GM21526 (cell line): ENCODE data around the gene ZNF146.
"Not testable (repeated sequence)": the region's sequence is repeated elsewhere in the genome, so short reads cannot be mapped to it uniquely, and the experiment has no call there.

ENCODE experiments used
- ATAC-seq: cut with Tn5 transposase; IDR thresholded peaks from one replicate; pipeline ENCODE4 v1.9.1; 2021; ENCODE audit warnings: moderate library complexity; ENCODE audit not compliant: unreplicated experiment, low FRiP score

The ZNF146 gene

DNA sequence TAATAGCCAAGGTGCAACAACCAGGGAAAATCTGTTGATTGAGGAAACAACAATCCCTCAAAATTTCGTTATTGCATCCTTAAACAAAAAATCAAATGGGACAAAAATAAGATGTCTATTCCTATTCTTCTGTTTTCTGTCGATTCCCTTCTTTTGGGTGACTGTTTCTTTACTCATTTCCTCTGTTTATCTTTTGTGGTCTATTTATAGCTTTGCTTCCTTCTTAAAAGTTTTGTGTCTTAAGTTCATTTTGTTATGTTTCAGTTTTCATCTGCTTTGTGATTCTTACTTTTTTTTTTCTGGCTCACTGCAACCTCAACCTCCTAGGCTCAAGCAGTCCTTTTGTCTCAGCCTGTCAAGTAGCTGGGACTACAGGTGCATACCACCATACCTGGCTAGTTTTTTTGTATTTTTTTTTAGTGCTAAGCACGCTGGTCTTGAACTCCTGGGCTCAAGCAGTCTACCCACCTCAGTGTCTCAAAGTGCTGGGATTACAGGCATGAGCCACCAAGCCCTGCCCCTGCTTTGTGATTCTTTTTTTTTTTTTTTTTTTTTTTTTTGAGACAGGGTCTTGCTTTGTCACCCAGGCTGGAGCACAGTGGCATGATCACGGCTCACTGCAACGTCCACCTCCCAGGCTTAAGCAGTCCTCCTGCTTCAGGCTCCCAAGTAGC, 10.4 kb downstream of the ZNF146 start:
- no peak for ATAC-seq

DNA sequence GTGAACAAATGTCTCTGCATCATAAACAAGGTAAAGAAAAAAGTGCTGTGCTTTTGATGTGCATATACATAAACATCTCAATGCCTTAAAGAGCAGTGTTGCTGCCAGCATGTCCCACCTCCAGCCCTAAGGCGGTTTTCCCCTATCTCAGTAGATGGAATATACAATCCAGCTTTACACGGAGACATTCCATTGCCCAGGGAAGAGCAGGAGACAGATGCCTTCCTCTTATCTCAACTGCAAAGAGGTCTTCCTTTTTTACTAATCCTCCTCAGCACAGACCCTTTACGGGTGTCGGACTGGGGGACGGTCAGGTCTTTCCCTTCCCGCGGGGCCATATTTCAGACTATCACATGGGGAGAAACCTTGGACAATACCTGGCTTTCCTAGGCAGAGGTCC, 18.7 kb downstream of the ZNF146 start:
- not testable (repeated sequence) for ATAC-seq

DNA sequence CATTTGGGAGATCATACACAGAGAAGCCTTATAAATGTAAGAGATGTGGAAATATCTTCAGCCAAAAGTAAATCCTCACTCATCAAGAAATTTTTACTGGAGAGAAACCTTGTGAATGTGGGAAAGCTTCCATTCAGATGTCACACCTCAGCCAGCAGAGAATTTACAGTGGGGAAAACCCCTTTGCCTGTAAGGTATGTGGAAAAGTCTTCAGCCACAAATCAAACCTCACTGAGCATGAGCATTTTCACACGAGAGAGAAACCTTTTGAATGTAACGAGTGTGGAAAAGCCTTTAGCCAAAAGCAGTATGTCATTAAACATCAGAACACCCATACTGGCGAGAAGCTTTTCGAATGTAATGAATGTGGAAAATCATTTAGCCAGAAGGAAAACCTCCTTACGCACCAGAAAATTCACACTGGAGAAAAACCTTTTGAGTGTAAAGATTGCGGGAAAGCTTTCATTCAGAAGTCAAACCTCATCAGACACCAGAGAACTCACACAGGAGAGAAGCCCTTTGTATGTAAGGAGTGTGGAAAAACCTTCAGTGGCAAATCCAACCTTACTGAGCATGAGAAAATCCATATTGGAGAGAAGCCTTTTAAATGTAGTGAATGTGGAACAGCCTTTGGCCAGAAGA, 21.5 kb downstream of the ZNF146 start:
- ATAC-seq, result no peak

DNA sequence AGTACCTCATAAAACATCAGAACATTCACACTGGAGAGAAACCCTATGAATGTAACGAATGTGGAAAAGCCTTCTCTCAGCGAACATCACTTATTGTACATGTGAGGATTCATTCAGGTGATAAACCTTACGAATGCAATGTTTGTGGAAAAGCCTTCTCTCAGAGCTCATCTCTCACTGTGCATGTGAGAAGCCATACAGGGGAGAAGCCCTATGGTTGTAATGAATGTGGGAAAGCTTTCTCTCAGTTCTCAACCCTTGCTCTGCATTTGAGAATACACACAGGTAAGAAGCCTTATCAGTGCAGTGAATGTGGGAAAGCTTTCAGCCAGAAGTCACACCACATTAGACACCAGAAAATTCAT, 22.0 kb downstream of the ZNF146 start:
- no peak for ATAC-seq

DNA sequence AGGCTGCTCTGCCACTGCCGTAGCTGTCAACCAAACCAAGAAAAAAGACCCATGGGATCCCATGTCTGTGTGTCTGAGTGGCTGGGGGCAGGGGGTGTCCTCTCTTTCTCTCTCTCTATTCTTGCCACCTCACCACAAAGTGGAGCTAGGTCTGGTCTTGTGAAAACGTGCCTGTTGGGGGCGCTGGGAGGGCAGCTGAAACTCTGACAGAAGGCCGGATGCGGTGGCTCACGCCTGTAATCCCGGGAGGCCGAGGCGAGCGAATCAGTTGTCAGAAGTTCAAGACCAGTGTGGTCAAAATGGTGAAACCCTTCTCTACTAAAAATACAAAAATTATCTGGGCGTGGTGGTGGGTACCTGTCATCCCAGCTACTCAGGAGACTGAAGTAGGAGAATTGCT, 29.2 kb downstream of the ZNF146 start:
- no peak for ATAC-seq

DNA sequence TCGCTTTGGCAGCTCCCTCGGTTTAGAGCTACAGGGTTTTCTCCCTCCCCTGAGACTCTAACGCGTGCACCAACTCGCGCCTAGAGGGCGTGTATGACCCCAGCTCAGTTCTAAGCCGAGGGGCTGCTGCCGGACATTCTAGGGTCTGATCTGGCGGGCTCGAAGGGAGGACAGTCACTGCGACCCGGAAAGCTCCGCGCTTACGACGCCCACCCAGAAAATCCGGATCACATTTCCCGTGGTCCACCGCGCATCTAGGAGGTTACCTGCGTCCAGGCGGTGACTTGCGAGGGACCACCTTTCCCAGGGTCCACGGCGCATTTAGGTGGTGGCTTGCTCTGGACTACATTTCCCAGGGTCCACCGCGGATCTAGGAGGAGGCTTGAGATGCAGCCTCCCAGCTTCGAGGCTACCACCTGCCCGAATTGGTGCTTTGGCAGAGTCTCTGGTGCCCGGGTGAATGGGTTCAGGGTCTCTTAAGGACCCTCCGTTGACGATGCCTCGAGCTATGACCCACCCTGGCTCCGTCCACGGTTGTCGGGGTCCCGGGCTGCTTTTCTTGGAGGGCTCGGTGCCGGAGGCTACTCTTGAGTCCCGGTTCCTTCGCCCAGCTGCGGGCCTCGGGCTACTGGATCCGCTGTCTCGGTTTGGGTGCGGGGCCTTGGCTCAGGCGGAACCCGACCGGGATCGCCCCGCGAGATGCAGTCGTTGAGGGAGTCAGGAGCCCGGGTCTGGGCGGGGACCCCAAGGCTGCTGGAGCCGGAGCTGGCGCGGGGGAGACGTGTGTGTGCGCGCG, 30.5 kb downstream of the ZNF146 start:
- no peak for ATAC-seq

DNA sequence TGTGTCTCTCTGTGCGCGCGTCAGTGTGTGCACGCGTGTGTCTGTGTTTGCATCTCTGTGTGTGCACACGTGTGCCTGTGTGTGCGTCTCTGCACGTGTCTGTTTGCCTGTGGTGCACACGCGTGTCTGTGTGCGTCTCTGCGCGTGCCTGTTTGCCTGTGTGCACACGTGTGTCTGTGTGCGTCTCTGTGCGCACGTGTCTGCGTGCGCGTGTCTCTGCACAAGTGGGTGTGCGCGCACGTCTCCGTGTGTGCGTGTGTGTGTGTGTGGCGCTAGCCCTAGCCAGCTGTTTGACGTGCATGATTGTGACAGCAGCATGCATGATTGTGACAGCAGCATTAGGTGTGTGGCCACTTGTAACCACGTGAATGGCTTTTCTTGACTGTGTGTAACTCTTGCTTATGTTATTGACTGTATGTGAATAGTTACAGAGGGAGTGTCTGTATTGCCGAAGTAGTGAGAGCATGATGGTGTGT, 31.1 kb downstream of the ZNF146 start:
- ATAC-seq, result no peak

DNA sequence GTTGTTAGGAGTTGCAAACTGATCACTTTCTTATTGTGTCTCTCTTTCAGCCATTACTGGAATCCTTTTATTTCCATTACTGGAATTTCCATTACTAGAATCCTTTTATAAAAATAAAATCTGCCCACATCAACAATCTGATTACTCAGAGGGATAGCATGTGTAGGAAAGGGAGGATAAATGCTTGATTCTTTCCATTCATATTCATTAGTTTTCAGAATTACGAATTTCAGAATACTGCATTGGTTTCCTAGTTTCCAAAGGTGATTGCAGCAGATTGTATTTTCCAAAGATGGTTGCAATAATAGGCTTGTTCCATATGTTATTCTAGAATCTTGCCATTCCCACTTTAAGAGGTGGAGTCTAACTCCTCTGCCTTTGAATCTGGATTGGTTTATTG, 37.1 kb downstream of the ZNF146 start:
- ATAC-seq, result no peak

DNA sequence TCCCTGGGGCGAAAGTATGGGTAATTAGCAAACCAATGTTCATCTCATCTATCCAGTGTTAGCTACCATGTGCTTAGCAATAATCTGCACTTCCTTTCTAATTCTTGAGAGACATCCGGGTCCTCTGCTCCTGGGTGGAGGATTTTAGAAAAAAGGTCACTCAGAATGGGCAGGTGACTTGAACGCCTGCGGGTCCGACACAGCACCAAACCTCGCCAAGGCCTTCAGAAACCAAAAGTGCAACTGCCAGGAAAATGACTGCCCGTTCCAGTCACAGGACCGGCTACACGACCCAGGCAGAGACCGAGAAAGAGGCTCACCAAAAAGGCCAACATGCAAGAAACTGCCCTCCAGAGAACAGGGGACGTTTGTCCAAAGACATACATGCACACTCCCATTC, 39.9 kb downstream of the ZNF146 start:
- ATAC-seq, result no peak

DNA sequence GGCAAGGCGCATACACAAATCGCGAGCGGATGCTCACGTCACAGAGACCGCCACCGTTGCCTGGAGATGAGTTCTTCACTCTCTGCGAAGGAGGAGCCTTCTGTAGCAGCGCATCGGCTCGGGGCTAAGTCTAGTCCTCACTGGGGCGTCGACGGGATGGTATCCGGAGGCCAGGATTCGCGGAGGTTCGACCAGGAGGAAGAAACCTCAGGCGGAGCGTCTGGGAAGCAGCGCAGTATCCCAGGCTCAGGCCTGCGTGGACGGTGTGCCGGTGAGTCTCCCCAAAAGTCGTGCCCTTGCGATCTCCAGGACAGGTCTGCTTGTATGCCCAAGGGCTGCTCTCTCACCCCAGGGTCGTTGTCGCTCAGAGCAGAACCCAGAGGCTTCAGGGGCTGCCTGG, 40.4 kb downstream of the ZNF146 start:
- ATAC-seq, result no peak

DNA sequence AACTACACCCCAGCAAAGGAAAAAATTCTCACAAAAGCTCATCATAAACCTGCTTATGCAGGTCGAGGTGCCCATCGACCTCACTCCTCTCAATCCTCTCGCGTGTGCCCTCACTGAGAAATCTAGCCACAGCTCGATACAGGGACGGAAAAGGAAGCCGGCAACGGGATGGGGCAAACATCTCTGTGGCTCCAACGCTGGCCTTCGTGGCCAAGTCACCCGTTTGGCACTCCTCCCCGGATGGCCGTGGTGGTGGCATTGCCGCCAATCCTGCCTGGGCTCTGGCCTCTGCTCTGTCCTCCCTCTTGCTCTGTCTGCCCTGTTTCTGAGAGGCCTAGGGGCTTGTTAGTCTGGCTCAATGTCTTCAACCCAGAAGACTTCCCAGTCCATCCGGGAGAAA, 41.2 kb downstream of the ZNF146 start:
- no peak for ATAC-seq

DNA sequence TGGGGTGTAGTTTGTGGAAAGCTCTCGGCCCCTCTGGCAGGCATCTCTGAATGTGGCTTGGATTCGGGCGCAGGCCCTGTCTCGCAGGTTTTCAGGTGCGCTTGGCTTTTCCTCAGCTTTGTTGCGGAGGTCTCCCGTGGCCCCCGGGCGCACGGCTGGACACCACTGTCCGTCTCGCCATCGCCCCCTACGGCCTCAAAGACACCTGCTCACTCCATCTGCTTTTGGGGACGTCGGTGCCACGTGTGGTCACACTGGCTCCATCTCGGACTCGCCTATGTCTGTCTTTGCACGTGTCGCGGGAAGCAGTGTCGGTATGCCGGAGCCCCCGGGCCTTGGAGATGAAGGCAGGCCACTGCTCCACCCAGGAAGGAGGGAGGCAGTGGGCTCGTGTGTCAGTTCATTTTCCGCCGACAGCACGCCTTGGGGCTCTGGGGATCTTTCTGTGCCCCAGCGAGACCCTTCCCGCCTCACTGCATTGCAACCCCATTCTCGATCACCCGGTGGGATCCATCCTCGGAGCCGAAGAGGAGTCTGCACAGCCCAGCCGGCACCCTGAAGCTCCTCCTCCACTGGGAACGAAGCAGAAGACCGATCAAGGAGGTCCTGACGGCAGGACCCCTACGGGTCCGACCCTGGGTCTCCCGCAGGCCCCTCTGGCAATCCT, 42.1 kb downstream of the ZNF146 start:
- ATAC-seq, result no peak

DNA sequence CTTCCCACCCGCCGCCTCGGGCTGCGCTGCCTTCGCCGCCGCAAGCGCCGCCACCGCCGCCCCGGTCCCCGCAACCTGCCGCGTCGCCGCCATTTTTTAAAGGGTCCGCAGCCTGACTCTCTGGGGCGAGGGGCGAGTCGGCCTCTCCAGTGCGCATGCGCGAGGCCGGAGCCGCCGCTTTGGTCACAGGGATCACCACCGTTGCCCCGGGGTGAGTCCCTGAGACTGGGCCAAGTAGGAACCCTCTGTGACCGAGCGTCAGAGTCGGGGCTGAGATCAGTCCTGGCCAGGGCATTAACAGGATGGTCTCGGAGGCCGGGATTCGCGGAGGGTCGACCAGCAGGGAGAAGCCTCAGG, 42.6 kb downstream of the ZNF146 start:
- no peak for ATAC-seq

DNA sequence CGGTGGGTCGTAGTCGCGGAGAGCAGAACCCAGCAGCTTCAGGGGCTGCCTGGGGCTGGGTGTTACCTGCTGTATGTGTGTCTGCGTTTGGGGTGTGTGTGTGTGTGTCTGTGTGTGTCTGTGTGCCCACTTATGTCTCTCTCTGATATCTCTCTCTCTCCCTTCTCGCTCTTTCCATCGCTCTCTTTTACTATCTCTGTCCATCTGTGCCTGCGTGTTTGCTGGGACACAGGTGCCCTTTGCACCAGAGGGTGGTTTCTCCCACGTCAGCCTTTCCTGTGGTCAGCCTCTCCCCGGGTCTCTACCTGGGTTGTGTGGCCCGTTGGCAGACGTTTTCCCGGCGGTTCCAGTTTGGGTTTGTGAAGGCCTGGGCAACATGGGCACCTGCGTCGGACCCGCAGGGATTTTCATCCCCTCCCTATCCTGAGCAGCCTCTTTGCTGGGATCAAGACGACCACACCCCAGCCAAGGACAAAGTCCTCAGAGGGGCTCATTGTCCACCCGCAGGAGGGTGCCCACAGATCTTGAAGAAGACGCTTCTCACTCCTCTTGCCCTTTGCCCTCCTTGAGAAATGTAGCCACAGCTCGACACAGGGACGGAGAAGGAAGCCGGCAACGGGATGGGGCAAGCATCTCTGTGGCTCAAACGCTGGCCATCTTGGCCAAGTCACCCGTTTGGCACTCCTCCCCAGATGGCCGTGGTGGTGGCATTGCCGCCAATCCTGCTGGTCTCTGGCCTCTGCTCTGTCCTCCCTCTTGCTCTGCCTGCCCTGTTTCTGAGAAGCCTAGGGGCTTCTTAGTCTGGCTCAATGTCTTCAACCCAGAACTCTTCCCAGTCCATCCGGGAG, 43.3 kb downstream of the ZNF146 start:
- no peak for ATAC-seq

DNA sequence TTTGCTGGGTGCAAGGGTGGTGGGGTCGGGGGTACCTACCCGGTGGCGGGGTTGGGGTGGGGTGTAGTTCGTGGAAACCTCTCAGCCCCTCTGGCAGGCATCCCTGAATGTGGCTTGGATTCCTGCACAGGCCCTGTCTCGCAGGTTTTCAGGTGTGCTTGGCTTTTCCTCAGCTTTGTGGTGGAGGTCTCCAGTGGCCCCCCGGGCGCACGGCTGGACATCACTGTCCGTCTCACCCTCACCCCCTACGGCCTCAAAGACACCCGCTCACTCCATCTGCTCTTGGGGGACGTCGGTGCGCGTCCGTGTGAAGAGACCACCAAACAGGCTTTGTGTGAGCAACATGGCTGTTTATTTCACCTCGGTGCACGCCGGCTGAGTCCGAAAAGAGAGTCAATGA, 44.3 kb downstream of the ZNF146 start:
- ATAC-seq, result no peak

DNA sequence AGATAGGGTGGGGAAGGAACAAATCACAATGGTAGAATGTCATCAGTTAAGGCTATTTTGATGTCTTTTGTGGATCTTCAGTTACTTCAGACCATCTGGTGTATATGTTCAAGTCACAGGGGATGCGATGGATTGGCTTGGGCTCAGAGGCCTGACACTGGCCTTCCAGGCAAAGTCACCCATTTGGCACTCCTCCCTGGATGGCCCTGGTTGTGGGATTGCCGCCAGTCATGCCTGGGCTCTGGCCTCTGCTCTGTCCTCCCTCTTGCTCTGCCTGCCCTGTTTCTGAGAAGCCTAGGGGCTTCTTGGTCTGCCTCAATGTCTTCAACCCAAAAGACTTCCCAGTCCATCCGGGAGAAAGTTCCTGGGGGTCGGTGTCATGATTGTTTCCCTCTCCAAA, 50.2 kb downstream of the ZNF146 start:
- no peak for ATAC-seq

DNA sequence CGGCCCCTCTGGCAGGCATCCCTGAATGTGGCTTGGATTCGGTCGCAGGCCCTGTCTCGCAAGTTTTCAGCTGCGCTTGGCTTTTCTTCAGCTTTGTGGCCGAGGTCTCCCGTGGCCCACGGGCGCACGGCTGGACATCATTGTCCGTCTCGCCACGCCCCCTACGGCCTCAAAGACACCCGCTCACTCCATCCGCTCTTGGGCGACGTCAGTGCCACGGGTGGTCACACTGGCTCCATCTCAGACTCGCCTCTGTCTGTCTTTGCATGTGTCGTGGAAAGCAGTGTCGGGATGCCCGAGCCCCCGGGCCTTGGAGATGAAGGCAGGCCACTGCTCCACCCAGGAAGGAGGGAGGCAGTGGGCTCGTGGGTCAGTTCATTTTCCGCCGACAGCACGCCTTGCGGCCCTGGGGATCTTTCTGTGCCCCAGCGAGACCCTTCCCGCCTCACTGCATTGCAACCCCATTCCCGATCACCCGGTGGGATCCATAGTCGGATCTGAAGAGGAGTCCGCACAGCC, 51.0 kb downstream of the ZNF146 start:
- ATAC-seq, result no peak

DNA sequence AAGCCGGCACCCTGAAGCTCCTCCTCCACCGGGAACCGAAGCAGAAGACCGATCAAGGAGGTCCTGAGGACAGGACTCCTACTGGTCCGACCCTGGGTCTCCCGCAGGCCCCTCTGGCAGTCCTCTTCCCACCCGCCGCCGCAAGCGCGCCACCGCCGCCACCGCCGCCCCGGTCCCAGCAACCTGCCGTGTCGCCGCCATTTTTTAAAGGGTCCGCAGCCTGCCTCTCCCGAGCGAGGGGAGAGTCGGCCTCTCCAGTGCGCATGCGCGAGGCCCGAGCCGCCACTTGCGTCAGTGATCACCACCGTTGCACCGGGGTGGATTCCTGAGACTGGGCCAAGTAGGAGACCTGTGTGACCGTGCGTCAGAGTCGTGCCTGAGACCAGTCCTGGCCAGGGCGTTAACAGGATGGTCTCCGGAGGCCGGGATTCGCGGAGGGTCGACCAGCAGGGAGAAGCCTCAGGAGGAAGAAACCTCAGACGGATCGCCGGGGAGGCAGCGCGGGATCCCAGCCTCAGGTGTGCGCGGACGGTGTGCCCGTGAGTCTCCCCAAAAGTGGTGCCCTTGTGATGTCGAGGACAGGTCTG, 51.6 kb downstream of the ZNF146 start:
- ATAC-seq, result no peak

DNA sequence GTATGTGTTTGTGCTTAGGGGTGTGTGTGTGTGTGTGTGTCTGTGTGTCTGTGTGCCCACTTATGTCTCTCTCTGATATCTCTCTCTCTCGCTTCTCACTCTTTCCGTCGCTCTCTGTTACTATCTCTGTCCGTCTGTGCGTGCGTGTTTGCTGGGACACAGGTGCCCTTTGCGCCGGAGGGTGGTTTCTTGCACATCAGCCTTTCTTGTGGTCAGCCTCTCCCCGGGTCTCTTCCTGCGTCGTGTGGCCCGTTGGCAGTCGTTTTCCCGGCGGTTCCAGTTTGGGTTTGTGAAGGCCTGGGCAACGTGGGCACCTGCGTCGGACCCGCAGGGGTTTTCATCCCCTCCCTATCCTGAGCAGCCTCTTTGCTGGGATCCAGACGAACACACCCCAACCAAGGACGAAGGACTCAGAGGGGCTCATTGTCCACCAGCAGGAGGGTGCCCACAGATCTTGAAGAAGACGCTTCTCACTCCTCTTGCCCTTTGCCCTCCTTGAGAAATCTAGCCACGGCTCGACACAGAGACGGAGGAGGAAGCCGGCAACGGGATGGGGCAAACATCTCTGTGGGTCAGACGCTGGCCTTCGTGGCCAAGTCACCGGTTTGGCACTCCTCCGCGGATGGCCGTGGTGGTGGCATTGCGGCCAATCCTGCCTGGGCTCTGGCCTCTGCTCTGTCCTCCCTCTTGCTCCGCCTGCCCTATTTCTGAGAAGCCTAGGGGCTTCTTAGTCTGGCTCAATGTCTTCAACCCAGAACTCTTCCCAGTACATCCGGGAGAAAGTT, 52.3 kb downstream of the ZNF146 start:
- ATAC-seq, result no peak
